ENCODE measurements around the gene SYNDIG1.

SYNDIG1 gene

DNA sequence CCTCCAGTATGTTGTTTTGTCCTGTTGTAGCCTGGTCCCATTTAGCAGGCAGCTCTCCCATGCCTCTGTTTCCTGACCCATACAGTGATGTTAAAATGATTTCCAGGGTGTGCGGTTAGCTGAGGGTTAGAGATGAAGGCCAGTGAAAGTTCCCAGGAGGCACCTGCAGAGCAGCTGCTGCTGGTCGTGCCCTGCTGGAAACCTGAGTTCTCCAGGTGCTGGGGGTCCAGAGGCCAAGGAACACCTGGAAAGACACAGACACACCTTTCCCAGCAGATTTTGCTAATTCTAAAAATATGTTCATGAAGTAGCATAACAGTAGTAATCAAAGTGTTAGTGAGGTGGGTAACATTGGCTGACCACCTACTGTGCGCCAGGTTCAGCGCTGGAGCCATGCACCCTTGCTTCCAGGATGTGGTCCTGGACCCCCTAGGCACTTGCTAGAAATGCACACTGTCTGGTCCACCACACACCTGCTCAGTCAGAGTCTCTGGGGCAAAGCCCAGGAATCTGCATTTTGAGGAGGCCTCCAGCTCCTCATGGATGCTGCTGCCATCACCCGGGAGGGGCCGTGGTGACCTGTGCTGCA, 118.7 kb downstream of the SYNDIG1 start:
- DNase-seq, result no peak

DNA sequence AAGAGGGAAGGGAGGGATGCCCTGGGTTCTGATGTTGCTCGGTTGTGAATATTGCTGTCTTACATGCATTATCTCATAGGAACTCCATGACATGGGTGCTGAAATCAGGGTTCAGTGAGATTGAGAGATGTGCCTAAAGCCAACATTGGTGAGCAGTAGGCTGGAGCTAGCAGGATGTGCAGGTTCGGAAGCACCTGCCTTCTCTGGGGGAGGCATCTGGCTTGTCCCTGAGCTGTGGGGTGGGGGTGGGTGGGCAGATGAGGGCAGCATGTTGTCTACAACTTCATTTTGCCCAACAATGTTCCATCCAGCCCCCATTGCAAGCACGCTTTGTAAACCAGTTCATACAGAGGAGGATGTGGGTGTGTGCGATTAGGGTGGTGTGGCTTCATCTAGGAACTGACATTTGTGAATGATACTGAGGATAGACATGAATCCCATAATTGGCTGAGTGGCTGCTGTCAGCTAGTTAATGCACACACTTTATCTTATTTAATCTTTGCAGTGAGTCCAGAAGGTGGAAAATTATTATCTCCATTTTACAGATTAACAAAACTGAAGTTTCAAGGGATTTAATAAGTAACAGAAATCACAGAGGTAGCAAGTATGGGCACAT, 119.4 kb downstream of the SYNDIG1 start:
- DNase-seq, result no peak

DNA sequence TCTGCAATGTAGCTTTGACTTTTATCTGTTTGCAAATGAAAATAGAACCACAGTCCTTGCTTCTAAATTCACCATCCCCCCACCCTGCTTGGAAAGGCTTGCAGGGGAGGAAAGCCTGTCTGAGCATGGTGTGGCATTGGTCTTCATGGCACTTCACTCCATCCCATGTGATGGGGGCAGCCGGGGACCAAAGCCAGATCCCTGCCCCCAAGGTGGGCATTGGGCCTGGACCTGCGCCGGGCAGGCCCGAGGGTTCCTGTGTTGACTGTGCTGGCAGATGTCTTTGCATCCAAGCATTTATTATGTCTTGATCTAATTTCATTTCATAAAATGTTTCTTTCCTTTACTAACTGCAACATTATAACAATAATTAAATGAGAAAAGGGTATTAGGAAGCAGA, 120.0 kb downstream of the SYNDIG1 start:
- DNase-seq, result no peak

GRCh38 chr20:24589815-24590177, 120.4 kb downstream of the SYNDIG1 start:
- no peak for DNase-seq

- no peak for DNase-seq
Observed at GRCh38 chr20:24590178-24590982, 121.0 kb downstream of the SYNDIG1 start.

DNA sequence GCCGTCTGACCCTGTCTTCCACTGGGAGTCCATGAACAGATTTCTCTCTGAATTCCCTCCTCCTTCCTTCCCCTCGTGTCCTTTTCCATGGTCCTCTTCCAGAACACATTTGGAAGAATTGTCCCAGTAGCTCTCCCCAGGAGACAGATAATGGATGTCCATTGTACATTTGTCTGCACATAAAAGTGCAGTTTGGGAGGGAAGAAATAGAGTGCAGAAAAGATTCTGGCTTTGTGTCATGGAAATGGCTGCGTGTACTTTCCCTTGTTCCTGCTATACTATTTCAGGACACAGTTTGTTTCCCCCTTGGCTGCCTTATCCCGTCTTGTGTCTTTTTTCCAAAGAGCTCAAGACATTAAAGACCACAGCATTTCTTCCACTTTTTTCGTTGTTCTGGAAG, 127.6 kb downstream of the SYNDIG1 start:
- DNase-seq, result no peak

- DNase-seq, result no peak
Observed at GRCh38 chr20:24598346-24598745, 128.9 kb downstream of the SYNDIG1 start.

DNA sequence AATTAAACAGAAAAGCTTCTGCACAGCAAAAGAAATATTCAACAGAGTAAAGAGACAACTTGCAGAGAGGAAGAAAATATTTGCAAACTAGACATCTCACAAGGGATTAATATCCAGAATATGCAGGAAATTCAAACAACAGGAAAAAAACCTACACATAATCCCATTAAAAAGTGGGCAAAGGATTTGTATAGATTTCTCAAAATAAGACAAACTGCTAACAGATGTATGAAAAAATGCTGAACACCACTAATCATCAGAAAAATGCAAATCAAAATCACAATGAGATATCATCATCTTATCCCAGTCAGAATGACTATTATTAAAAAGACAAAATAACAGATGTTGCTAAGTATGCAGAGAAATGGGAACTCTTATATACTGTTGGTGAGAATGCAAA, 129.6 kb downstream of the SYNDIG1 start:
- no peak for DNase-seq

DNA sequence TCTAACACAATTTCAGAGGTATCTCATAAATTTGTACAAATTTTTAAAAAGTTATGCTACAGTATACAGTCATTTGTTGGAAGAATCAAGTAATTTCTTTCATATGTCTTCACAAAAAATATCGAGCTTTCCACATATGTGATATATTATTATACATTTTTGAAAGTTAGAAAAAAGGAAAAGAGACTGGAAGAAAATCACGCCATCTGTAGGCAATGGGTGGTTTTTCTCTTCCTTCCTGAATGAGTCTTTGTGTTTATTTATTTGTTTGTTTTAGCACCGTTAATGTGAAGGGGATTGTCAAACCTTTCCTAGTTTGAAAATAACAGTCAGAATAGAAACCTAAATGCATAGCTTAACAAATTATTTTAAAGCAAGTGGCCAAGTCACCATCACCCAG, 130.6 kb downstream of the SYNDIG1 start:
- DNase-seq, result no peak

DNA sequence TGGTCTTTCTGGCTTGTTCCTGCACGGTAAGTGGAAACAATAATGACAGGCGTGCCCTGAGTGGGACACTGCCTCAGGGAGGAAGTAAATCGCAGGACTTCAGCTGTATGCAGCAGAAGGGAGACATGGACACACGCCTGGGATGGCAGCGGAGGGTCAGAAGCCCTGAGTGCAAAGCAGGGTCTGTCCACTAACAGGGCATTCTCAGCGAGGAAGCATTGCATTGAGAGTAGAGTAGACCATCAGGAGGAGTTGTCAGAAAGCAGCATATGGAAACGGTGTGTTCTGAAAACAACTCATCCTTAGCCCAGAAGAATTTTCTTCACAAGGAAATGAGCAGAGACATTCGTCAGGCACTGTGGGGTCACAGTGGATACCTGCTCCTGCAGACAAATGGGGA, 134.0 kb downstream of the SYNDIG1 start:
- no peak for DNase-seq

DNA sequence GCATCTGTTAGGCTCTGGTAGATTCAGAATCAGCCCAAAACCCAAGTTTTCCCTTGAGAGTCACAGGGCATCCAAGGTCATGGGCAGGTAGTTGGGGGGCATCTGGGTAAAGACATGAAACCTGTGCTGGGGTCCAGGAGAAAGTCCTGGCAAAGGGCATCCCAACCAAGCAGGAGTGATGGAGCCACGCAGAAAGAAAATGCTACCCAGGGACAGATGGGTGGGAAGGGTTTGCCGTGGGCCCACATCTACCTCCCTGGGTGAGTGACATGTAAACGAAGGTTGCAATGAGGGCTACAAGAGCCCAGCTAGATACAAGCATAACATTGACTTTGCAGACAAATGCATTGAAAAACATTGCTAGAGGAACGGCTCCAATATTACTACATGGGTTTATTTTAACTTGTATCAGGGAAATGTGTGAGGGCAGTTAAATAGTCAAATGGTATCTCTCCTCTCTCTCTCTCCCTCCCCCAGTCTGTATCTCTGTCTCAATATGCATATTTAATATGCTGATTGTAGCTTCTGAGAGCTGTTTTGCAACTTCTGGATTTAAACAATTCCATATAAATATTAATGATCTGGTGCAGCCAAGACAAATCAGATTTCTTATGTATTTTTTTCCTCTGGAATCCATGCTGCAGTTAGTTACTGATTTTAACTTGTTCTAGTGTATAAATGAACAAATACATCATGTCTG, 135.7 kb downstream of the SYNDIG1 start:
- DNase-seq, result no peak

GRCh38 chr20:24605937-24606455, 136.6 kb downstream of the SYNDIG1 start:
- DNase-seq, result no peak

GRCh38 chr20:24607402-24607801, 138.0 kb downstream of the SYNDIG1 start:
- no peak for DNase-seq

DNA sequence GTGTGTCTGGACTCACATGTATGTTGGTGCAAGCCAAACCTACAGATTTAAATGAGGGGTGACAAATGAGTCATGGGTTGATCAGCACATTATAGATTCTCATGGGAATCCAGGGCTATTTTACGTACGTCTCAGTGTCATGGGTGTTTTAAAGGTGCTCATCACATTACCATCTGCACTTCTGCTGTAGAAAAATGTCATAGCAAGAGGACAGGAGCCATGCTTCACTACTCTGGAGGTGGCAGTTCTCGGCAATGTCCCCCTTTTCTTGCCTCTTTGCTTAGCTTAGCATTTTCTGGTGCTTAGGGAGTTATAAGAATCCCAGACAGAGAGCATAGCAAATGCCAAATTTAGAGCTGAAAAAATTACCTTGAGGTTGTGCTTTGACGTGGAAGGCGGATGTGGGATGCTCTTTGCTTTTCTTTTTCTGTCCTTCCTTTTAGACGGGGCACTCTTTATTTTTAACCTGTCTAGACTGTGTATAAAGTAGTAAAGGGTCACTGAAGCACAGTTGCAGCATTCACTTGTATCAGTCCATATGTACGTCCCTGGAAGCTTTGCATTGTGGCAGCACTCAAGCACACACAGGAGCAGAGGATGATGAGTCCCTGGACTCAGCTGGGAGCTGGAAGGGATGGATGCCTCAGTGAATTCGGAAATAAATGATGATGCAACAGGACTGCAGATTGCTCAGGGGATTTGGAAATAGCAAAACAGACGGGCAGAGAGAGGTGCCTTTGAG, 139.7 kb downstream of the SYNDIG1 start:
- no peak for DNase-seq

DNA sequence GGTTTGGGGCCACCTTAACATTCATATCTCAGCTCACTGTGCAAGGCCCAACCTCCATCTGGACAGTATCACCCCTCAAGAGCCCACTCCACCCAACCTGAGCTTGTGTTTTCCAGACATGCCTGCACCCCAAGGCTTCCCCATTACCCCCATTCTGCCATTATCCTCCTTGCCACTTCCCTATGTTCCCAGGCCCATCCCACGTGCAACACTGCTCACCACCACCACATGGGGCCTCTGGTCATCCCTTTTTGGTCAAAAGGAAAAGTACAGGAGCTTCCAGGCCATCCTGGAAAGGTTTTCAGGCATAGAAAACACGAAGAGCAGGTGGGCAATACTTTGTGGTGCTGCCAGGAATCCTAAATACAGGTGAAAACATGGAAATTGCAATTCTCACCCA, 140.3 kb downstream of the SYNDIG1 start:
- no peak for DNase-seq

DNA sequence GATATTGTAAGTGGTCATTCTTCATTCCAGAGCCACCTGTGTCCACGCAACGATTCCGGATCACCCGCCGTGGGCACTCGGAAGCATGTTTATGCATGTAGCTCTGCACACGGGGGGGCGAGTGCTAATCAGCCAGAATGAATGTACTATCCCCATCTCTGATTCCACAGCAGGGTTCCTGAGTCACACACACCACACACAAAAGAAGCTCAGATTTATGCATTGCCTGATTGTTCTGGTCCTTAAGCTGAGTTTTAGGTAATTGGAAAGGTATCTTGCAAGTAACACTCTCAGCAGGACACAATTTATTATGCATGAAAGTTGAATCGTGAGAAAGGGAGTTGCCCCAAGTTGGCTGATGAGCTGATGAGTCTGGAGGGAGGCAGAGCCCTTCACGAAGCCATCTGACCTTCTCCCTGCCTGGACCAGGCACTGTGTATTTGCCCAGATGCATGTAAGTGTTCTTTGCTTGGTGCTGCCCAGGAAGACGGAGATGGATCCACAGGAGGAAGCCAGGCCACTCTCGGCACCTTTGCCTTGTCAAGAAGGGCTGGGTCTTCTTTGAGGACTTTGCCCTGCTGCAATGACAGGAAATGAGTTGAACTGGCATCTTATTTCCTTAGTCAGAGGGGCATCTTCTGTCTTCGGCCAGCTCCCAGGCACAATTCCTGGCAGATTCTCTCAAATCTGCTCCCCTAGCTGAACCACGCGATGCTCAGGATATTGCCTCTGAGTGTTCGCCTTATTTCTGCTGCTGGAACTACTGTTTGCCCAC, 141.1 kb downstream of the SYNDIG1 start:
- no peak for DNase-seq

GRCh38 chr20:24611360-24612140, 142.1 kb downstream of the SYNDIG1 start:
- DNase-seq, result no peak

DNA sequence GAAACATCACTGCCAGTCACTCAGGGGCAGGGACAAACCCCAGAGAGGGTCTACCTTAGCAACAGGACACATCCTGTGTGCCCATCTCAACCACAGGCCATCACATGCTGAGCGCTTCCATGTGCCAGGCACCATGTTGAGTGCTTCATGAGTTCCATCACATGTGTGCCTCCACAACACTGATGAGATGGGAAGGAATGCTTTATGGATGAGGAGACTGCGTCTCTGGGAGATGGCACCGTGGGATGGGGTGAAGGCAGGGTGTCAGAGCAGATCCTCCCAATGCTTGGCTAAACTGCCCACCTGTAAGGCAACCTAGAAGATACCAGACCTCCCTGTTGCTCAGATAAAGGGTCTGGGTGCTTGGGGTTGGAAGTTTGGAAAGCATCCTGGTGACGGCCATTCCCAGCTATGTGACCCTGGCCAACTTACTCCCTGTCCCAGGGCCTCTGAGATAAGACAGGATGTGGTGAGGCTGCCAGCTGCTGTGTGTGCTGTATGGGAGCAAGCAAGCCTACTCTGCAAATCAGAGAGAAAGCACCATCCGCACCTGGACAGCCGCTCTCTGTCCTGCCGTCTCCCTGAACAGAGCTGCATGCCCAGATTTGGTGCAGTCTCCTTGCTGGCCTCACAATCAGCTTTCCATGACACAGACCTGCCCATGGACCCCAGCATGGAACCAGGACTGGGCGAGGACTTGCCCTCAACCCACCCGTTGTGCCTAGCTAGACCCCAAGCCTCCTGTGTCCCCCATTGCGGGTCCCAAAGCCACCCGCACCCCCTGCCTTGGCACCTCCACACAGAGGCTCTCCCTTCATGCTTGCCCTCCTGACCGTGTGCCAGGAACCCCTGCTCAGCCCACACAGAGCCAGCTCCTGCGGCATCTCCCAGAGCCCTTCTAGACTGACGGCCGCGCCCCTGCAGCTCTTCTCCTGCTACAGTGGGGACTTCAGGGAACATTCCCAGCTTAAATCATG, 143.7 kb downstream of the SYNDIG1 start:
- DNase-seq, result no peak

DNA sequence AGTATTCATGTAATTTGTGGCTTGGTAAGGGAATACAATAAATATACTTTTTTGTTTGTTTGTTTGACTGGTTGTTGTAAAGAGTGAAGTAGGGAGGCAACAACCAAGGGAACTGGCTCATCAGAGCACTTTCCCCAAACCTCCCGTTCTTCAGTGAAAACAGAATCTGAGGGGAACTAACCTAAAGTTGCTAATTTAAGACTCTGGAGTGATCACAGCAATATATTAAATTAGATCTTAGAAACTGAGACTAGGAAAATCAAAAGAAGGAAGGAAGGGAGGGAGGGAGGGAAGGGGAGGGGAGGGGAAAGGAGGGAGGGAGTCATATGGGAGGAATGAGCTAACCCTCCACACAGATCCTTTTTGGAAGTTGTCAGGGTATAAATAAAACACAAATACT, 144.9 kb downstream of the SYNDIG1 start:
- DNase-seq, result no peak

GRCh38 chr20:24615353-24615752, 145.9 kb downstream of the SYNDIG1 start:
- DNase-seq, result no peak
